Uterus (tissue), 4 donors: ENCODE results near the gene TRMU. TPM values are rescaled to one million over a fixed set of nuclear protein-coding genes. Genes with fewer than 3 reads are reported as not detected.
"Not testable (repeated sequence)": the region's sequence is repeated elsewhere in the genome, so short reads cannot be mapped to it uniquely, and the experiment has no call there.

Experiments
- DNase-seq, 2 donors: peaks; one replicate each; pipeline ENCODE4 v3.0.0-alpha.2; 2019 to 2020
- H3K27ac ChIP-seq, 2 donors: fragments of 200-600 bp; sonication (generic); 1 replicate in 1 of 2; 2 replicates in 1 of 2; pipeline ENCODE4 v1.5.1; 2016 to 2018
- H3K27me3 ChIP-seq, 2 donors: fragments of 200-600 bp; sonication (generic); one replicate each; pipeline ENCODE4 v1.5.1; 2018 to 2019; ENCODE audit warnings: control low read depth in 1 of 2
- H3K36me3 ChIP-seq, 2 donors: fragments of 200-600 bp; sonication (generic); one replicate each; pipeline ENCODE4 v1.5.1; 2019; ENCODE audit warnings: control low read depth in 1 of 2
- H3K4me1 ChIP-seq, 2 donors: fragments of 200-600 bp; sonication (generic); one replicate each; pipeline ENCODE4 v1.5.1; 2018 to 2019; ENCODE audit warnings: control low read depth in 1 of 2
- H3K4me3 ChIP-seq, 2 donors: fragments of 200-600 bp; sonication (generic); 1 replicate in 1 of 2; 2 replicates in 1 of 2; pipeline ENCODE4 v1.5.1; 2018 to 2019; ENCODE audit warnings: mild to moderate bottlenecking in 1 of 2
- H3K9me3 ChIP-seq, 2 donors: fragments of 200-600 bp; sonication (generic); one replicate each; pipeline ENCODE4 v1.5.1; 2019; ENCODE audit warnings: control low read depth in 1 of 2
- POLR2A ChIP-seq, 2 donors: fragments of 450-650 bp; IDR thresholded peaks; one replicate each; pipeline ENCODE4 v1.6.1; 2016; ENCODE audit warnings: antibody characterized with exemption in 2 of 2, mild to moderate bottlenecking in 1 of 2, moderate library complexity in 1 of 2
- intact Hi-C: fragments of 100-400 bp; cut with DNase I; formaldehyde crosslinking; loops from one replicate; pipeline ENCODE4 v1.15.1; 2023; ENCODE audit warnings: low total_unique reads
- total RNA-seq, 4 donors: library from RNA; depleted of rRNA in 3 of 4; stranded (reverse); fragments of >200 nt in 3 of 4; gene quantifications; one replicate each; pipeline versions ENCODE4 v1.1.0 to v1.2.4, GENCODE V29; 2014 to 2023
- TF ChIP-seq, protein P1 (sequence below), 4 experiments: fragments of 200-600 bp in 2 of 4; fragments of 450-650 bp in 2 of 4; sonication (generic) in 2 of 4; IDR thresholded peaks; one replicate each; pipeline ENCODE4 v1.5.1; 2016 to 2019; ENCODE audit warnings: antibody characterized with exemption in 4 of 4, mild to moderate bottlenecking in 2 of 4, moderate library complexity in 1 of 4
- donor health status: DM: yes; HTN: yes; CAD: no.

The TRMU gene
- total RNA-seq, 4 donors from 2014 or later = 14.1 to 52.5 (median 31.2) TPM

DNA sequence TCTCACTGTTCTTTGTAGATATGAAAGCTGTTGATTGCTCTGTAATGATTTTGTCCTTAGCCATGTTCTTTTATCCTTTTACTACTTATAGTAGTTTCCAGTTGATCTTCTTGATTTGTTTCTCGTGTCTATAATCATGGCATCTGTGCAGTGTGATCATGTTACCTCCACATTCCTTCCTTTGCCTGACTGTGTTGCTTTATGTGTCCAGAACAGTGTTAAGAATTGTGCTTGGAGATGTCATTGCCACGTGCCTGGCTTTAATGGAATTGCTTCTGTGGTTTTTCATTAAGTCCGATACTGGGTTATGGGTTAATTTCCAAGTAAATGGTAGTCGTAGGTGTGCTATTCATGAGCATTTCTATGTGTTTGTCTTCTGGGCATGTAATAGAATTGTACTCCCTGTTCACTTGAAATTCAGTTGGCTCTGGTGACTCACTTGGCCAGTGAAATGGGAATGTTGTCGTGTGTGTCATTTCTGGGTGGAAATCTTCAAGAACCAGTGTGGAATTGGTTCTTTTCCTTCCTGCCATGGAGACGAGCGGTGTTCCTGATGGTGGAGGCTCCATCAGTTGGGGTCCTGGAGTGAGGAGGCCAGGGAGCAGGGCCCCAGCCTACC lies 32.1 kb upstream of the TRMU start:
- Histone ChIP-seq H3K27ac (no peak overlapping the region), H3K4me1 (no peaks in the 10 kb centered on the region), H3K4me3 (no peak overlapping the region), H3K9me3 (no peaks in the 10 kb centered on the region), H3K36me3 (no peaks in the 10 kb centered on the region), H3K27me3 (no peaks in the 10 kb centered on the region)
- no peak for DNase-seq
- no peak for TF ChIP-seq POLR2A (IDR thresholded peaks at IDR 0.05)
- TF ChIP-seq, protein P1, sequence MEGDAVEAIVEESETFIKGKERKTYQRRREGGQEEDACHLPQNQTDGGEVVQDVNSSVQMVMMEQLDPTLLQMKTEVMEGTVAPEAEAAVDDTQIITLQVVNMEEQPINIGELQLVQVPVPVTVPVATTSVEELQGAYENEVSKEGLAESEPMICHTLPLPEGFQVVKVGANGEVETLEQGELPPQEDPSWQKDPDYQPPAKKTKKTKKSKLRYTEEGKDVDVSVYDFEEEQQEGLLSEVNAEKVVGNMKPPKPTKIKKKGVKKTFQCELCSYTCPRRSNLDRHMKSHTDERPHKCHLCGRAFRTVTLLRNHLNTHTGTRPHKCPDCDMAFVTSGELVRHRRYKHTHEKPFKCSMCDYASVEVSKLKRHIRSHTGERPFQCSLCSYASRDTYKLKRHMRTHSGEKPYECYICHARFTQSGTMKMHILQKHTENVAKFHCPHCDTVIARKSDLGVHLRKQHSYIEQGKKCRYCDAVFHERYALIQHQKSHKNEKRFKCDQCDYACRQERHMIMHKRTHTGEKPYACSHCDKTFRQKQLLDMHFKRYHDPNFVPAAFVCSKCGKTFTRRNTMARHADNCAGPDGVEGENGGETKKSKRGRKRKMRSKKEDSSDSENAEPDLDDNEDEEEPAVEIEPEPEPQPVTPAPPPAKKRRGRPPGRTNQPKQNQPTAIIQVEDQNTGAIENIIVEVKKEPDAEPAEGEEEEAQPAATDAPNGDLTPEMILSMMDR (IDR thresholded peaks at IDR 0.05) = no peak
- intact Hi-C loops = no loop called here

DNA sequence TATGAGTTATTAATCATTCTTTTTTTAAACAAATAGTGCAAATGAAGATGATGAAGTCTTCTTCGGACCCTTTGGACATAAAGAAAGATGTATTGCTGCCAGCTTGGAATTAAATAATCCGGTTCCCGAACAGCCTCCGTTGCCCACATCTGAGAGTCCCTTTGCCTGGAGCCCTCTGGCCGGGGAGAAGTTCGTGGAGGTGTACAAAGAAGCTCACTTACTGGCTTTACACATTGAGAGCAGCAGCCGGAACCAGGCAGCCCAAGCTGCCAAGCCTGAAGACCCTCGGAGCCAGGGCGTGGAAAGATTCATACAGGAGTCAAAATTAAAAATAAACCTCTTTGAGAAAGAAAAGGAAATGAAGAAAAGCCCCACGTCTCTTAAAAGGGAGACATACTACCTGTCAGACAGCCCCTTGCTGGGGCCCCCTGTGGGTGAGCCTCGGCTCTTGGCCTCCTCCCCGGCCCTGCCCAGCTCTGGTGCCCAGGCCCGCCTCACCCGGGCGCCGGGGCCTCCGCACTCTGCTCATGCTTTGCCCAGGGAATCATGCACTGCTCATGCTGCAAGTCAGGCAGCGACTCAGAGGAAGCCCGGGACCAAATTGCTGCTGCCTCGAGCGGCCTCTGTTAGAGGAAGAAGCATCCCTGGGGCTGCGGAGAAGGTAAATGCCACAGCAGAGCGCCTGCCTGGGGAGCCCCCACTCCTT lies 27.1 kb upstream of the TRMU start:
- no peak overlapping the region for H3K27ac ChIP-seq
- no peak overlapping the region for H3K4me3 ChIP-seq
- TF ChIP-seq POLR2A (IDR thresholded peaks at IDR 0.05) = no peak
- TF ChIP-seq, protein P1 (IDR thresholded peaks at IDR 0.05) = no peak
- no peaks in the 10 kb centered on the region for H3K36me3 ChIP-seq
- no peak for DNase-seq
- no peaks in the 10 kb centered on the region for H3K27me3 ChIP-seq
- intact Hi-C loops = no loop called here
- no peaks in the 10 kb centered on the region for H3K9me3 ChIP-seq
- no peaks in the 10 kb centered on the region for H3K4me1 ChIP-seq

DNA sequence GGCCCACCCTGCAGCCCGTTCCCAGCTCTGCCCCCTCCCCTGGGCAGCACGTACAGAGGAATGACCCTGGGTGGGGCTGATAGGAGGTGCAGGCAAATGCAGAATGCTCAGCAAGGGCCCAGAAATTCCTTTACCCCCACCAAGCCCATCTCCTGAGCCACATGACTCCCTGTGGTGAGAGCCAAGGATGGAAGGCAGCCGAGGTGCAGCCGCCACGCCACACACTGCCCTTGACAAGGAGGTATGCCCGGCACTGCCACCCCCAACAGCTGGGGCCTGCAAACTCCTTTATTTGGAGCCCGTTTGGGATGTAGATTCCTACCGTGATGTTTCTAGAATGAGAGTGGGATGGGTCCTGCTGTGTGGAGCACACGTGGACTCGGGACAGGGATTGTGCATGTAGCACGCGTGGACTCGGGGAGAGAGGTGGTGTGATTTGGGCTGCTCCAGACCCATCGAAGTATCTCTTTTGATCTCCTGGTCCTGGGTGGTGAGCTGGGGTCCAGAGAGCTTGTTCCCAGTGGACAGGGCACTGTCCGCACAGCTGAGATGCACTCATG lies 25.9 kb upstream of the TRMU start:
- no peaks in the 10 kb centered on the region for H3K36me3 ChIP-seq
- no peak for DNase-seq
- no peaks in the 10 kb centered on the region for H3K27me3 ChIP-seq
- no peak overlapping the region for H3K4me3 ChIP-seq
- intact Hi-C loops = no loop called here
- H3K4me1 ChIP-seq = no peaks in the 10 kb centered on the region
- no peaks in the 10 kb centered on the region for H3K9me3 ChIP-seq
- no peak overlapping the region for H3K27ac ChIP-seq
- no peak for TF ChIP-seq POLR2A (IDR thresholded peaks at IDR 0.05)
- TF ChIP-seq, protein P1 (IDR thresholded peaks at IDR 0.05) = no peak

DNA sequence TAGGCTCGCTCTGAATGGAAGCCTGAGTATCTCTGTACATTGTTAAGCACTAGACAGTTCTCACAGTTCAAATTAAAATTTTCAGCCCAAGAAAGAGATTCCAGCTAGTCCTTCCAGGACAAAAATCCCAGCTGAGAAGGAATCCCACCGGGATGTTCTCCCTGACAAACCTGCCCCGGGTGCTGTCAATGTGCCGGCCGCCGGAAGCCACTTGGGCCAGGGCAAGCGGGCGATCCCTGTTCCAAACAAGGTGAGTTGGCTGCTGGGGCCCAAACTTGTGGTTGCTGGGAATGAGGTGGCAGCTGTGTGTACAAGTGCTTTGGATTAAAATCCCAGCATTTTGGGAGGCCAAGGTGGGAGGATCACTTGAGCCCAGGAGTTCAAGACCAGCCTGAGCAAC lies 23.5 kb upstream of the TRMU start:
- Histone ChIP-seq H3K9me3 (no peaks in the 10 kb centered on the region), H3K27me3 (no peaks in the 10 kb centered on the region), H3K27ac (no peak overlapping the region), H3K4me3 (no peak overlapping the region), H3K36me3 (no peaks in the 10 kb centered on the region), H3K4me1 (no peaks in the 10 kb centered on the region)
- intact Hi-C loops = no loop called here
- no peak for DNase-seq
- no peak for TF ChIP-seq POLR2A (IDR thresholded peaks at IDR 0.05)
- TF ChIP-seq, protein P1 (IDR thresholded peaks at IDR 0.05) = no peak

DNA sequence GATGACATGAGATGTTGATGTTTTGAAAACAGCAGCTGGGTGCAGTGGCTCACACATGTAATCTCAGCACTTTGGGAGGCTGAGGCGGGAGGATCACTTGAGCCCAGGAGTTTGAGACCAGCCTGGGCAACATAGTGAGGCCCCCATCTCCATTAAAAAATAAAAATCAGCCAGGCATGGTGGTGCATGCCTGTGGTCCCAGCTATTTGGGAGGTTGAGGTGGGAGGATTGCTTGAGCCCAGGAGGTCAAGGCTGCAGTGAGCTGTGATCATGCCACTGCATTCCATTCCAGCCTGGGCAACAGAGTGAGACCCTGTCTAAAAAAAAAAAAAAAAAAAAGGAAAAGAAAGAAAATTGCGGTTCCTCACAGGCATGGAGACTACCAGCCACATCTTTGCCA lies 22.7 kb upstream of the TRMU start:
- H3K27ac ChIP-seq, H3K4me1 ChIP-seq, intact Hi-C loops: not testable (repeated sequence)

More for the DNA sequence above, 22.7 kb upstream of the TRMU start:
- not testable (repeated sequence) for H3K4me3 ChIP-seq, DNase-seq, H3K27me3 ChIP-seq, H3K9me3 ChIP-seq, H3K36me3 ChIP-seq
